Measurements from ENCODE around the gene AGPAT4.
"Not testable (repeated sequence)": the region's sequence is repeated elsewhere in the genome, so short reads cannot be mapped to it uniquely, and the experiment has no call there.

AGPAT4 gene

DNA sequence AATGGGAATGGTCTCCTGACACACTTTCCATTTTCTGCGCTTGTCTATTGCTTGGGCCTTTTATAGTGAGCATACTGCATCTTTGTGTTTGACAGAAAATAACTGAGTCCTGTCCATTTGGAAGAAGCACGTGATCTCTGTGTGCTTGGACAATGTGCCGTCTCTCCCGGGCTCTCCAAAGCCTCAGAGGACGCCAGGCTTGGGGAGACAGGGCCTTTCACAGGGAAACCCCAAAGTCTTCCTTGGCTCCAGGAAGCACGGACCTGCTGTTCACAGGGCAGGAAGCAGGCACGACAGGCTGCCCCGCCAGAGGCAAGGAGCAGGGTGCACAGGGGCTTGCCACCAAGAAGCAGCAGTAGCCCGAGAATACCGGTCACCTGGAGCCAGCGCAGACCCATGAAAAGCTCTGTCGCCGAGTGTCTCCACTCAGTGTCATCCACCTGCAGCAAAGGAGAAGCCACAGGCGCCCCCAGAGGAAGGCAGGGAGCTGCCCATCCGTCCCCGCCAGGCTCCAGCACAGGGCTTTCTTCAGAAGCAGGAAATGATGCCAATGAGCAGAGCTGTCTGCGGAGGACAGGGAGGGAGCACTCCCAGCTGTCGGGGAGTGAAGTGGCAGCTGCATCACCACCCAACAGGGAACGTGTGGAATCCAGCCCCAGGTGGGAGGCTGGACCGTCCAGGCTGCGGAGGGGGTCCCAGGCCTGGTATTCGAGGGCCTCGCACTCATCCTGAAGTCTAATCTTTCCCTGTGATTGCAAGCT lies 135.1 kb downstream of the AGPAT4 start:
- DNase-seq (ENCODE audit: low read depth), result no peak

DNA sequence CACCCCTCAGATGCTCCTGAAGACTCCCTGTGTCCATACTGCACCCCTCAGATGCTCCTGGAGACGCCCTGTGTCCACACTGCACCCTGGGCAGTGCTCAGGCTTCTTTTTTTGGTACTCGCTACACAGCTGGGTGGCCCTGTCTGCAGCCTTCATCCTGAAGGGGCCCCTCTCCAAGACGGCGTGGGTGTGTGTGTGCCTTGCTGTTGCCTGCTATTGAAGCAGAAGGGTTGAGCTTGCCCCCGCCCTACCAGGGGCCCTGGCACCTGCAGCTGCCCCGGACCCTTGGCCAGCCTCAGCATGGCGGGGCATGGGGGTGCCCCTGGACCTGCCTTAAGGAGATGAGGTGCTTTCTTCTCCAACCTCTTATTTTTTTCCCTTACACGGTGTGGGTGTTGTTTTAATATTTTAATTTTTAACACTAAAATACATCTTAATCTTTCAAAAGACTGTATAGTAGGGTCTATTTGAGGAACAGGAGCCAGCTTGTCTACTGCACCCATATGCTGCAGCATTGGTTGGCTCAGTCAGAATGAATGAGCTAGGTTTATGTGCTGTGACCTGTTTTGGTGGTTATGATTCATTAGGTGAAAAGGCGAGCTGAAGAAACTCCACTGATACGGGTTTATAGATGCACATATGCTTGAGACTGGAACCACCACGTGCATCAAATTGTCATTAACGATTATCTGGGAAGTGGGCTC lies 135.9 kb downstream of the AGPAT4 start:
- no peak for DNase-seq (ENCODE audit: low read depth)

DNA sequence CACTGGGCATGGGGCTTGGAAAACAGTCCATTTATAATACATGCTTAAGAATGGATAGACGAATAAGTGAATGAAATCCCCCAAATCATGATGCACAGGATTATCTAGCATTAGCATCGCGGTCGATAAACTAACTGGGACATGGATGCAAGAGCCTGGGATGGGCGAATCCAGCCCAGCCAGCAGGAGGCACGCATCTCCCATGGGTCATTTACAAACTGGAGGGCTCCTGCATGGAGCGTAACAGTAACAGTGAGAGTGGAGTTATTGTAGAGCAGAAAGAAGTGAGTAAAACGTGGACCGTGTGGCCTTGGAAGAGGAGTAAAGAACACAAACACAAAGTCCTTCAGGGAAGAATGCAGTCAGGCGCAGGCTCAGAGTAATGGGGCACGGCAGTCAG lies 136.5 kb downstream of the AGPAT4 start:
- DNase-seq (ENCODE audit: low read depth), result no peak

DNA sequence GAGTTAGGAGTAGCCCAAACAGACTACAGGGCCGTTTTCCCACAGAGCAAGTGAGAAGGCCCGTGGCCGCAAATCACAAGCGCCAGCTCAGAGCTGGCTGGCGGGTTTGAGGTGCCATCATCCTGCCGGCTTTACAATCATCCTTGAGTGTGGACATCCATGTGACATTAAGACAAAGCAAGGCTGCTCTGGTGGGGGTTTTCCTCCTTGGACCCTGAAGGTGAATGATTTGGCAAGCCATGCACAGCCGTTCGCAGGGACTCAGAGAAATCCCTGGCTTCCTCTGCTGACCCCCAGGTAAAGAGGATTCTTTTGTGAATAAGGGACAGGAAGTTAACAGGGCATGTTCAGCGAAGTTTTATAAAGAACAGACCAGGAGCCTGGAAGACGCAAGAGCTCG lies 137.2 kb downstream of the AGPAT4 start:
- DNase-seq (ENCODE audit: low read depth), result no peak

DNA sequence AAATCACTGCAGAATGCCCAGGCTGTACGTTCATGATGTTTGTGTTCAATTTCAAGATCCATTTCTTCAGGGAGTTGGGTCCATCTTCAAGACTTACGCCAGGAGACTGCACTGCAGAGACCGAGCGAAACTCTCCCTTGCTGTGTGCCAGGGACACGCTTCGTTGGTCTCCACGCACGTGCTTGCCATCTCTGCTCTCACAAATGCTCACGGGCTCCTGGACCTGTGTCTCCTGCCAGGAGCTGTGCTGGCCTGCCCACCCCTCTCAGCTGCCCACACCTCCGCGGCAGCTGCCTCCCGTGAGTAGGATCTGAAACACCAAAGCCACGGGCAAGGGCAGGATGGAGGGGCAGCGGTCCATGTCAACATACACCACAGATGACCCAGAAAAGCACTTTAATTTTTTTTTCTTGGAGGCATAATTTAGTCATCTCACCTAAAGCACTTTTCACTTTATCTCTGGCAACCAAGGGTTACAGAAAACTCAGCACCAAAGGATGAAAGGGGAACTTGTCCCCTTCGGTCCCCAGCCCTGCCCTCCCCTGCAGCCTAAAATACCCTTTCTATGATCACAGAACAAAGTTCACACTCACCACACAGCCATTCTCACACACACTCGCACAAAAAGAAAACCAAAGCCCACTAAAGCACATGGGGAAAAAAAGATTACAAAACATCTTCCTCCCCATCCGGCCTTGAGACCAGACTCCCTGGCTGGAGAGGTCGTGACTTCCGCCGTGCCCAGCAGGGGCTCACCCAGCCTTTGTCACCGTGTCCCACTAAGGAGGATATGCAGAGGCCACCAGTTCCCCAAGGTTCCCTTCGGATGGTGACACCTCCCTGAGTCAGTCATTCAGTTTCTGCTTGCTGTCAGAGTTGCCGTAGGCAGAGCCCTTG lies 137.9 kb downstream of the AGPAT4 start:
- no peak for DNase-seq (ENCODE audit: low read depth)

DNA sequence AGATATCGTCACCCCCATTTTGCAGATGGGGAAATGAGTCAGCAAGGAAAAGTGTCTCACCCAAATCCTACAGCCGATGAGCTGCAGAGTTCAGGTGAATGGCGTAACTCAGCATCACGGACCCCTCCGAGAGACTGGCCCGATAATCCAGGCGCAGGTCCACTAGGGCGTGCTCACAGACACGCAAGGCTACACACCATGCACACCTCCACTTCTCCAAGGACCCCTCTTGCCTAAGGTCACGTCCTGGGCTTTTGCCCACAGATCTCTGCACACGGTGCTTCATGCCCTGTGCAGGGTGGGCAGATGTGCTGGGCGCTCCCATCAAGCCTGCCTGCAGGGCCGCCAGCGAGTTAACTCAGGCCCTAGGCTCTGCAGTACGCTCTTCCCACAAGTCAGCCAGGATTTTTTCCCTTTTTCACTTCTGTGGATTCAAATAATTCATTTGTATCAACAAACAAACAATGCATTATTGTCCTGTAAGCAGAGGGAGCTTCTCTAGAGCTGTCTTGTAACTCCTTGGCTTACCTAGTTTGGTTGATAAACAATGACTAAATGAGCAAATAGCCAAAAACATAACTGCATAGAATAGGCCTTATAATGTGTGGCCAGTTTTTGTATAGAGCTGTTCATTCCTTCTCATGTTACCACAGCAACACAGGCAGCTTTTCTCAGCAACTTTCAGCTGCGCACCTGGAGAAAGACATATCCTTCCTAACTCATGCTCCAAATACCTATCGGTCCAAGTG lies 139.1 kb downstream of the AGPAT4 start:
- DNase-seq (ENCODE audit: low read depth), result no peak

DNA sequence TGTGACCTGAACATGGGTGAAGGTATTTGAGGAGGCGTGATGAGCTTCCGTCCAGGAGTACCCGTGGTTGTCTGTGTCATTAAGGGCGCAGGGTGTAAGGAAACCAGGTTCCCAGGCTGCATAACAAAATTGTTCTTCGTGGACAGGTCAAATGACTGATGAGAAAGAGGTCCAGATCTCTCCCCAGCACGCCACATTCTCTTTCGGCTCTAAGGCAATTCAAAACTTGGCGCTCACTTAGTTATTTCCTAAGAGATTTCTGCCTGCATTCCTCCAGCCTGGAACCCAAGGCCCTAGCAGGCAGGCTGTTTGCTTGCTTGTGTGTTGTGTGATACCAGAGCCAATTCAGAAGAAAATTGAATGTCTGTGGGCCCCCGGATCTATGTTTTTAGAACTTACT lies 139.9 kb downstream of the AGPAT4 start:
- no peak for DNase-seq (ENCODE audit: low read depth)

DNA sequence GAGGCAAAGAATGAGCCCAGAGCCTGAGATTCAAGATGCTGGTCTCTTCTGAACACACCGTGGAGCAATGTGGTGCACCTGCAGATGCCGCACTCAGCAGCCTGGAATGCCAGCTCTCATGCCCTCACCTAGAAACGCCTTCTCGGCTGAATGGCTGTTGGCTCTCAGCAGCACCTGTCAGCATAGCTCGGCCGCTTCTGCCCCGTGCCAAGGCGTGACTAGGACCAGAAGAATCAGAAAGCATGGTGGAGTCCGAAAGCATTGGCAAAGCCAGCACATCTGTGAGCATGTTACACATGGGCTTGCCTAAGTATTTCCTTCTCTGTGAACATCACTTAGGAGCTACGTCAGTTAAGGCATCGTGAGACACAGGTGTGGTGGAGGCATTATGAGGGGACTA lies 141.5 kb downstream of the AGPAT4 start:
- no peak for DNase-seq (ENCODE audit: low read depth)

DNA sequence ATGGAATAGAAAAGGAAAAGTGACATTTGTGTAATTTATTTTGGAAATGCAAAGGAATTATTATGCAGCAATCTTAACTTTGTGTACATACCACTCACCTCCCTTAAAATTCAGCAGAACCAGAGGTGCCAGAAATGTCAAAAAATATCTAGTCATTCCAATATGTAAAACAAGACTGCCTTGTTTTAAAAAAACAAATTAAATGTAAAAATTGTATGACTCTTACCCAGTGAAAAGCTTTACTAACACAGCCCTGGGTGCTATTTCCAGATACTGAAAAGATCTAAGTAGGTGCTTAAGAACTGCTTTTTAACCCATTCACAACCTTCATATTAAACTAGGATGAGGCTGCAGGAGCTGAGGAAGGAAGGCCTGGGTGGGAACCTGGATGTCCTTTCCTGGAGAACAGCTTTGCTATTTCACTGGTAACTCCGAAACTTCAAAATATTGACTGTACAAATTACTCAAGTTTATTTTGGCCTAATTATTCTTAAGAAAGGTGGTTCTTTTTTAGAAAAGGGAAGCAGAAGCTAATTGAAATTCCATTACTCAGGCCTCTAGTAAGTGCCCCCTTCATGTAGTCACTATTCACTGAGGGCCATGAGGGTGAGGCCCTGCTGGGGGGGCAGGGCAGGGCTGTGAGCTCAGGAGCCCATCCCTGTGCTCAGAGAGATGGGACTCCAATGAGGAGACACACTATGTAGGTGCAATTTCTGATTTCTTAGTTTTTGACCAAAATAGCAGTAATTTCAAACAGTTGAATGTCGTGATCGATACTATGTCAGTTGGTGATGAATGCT lies 142.7 kb downstream of the AGPAT4 start:
- DNase-seq (ENCODE audit: low read depth), result no peak

DNA sequence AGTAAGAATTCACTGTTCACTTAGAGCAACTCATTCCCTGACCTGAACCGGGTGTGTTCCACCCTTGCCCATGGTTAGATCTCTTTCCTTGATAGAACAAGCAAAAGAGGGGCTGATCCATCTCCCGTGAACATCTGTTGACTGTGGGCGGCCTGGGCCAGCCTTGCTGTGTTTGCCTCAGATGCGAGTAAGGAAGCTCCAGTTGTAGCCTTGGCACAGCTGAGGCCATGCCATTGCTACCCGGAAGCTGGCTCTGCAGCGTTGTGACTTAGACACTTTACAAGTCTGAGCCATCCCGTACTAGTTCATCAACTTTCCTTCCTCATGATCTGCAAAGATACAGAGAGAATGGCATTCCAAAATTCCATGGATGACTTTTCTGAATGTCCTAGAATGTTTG lies 143.3 kb downstream of the AGPAT4 start:
- DNase-seq (ENCODE audit: low read depth), result no peak

DNA sequence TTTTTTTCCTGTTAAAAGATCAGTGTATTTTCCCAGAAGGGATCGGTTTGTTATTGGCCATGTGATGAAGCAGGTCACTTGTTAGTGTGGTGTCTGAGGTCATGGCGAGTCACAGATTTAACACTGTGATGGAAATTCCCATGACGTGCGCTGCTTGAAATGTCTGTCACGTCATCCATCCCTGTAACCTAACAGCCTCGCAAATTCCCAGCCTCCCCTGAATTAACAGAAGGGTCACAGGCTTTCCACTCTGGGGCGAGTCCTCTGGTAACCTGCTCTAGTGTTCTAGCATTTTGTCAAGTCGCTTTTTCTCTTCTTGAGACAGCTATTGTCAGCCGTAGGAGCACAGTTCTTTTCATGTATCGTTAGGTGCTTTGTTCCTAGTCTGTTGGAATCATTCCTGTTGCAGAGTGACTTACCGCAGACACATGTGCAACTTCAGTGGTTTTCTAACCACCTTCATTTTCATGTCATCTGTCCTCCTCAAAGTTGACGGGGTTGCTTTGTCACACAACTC lies 145.1 kb downstream of the AGPAT4 start:
- no peak for DNase-seq (ENCODE audit: low read depth)

DNA sequence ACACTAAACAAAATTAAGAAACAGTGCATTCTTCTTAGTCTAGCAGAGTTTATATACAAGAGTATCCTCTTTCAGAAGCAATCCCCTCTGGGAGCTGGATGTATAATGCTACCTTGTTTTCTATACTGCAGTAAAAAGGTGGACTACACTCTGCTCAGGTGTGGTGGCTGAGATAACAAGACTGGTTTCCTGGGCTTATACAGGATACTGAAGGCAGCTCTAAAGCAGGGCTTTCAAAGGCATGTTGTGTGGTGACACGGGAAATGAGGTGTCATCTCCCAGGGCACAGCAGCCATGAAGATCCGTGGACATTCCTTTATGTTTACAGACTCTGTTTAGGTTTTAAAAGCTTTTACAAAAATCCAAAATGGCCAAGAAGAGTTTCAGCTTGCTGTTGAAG lies 145.6 kb downstream of the AGPAT4 start:
- no peak for DNase-seq (ENCODE audit: low read depth)

DNA sequence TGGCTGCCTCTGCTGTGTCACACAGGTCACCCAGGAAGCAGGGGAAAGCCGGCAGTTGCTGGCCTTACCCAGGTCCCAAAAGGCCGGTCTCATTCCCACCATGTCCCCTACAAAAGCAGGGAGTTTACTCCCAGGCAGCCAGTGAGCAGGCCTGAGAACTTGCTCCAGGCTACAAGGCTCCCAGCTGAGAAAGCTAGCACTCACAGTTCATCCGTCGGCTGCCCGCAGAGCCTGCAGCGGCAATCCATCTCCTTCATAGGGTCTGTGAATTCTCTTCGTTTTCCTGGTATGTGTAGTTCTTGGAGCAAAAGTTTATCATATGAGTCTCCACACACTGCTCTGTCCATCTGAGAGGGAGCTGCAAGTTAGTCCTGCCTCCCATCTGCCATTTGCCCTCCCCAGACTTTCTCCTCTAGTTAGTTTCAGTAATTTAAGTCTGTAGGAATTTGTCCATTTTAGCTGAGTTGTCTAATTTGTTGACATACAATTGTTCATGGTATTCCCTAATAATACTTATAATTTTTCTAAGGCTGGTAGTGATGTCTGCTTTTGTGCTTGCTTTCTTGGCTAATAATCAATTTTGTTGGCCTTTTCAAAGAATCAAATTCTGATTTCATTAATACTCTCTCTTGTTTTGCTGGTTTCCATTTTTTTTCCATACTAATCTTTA lies 146.7 kb downstream of the AGPAT4 start:
- no peak for DNase-seq (ENCODE audit: low read depth)

DNA sequence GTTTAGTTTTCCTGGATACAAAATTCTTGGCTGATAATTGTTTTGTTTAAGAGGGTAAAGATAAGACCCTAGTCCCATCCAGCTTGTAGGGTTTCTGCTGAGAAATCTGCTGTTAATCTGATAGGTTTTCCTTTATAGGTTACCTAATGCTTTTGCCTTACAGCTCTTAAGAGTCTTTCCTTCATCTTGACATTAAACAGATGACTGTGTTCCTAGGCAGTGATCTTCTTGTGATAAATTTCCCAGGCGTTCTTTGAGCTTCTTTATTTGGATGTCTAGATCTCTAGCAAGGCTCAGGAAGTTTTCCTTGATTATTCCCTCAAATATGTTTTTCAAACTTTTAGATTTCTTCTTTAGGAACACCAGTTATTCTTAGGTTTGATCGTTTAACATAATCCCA lies 148.3 kb downstream of the AGPAT4 start:
- DNase-seq (ENCODE audit: low read depth), result no peak

DNA sequence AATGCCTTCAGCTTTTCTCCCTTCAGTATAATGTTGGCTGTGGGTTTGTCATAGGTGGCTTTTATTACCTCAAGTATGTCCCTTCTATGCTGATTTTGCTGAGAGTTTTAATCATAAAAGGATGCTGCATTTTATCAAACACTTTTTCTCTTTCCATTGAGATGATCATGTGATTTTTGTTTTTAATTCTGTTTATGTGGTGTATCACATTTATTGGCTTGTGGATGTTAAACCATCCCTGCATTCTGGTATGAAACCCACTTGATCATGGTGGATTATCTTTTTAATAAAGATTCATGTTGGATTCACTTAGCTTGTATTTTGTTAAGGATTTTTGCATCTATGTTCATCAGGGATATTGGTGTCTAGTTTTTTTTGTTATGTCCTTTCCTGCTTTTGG lies 150.5 kb downstream of the AGPAT4 start:
- not testable (repeated sequence) for DNase-seq (ENCODE audit: low read depth)

DNA sequence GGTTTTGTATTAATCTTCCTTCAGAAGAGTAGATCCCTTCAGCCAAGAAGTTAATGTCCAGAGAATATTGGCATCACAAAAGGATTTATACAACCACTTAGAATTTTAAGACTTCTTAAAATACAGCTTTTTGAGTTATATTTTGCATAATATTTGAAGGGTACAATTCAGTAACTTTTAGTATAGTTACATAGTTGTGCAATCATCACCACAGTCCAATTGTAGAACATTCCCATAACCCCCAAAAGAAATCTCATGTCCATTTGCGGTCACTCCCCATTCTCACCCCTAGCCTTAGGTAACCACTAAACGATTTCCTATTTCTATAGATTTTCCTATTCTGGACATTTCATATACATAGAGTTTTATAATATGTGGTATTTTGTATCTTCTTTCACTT lies 155.9 kb downstream of the AGPAT4 start:
- no peak for DNase-seq (ENCODE audit: low read depth)

DNA sequence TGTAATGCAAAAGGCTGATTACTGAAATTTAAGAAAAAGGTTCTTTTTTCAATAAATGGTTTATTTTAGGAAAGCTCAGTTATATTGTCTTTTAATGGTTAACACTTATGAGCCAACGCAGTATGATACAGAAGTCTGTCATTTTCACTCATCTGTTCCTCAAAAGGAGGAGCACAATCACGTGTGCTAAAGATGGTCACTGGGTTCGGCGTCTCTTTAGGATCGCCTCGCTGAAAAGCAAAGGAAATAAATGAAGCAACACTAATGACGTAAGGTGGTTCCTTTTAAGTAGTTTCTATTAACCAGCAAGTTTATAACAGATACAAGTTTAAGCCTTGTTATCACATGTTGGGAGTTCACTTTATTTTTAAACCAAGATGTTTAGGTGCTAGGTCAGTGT lies 156.6 kb downstream of the AGPAT4 start:
- DNase-seq (ENCODE audit: low read depth), result no peak

DNA sequence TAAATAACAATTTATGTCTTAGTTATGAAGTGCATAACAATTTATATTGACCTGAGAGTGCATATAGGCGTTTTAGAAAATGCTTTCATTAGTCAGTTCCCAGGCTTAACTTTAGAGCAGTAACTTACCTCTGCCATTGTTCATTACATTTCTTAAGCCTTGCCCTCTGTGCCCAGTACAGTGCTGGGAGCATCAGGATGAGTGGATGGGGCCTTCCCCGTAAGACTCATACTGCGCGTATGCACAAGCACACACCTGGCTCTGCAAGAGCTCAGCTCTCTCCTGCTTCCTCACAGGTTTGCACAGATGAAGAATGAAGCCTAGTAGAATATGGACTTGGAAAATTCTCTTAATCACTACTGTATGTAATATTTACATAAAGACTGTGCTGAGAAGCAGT lies 157.3 kb downstream of the AGPAT4 start:
- DNase-seq (ENCODE audit: low read depth), result no peak

DNA sequence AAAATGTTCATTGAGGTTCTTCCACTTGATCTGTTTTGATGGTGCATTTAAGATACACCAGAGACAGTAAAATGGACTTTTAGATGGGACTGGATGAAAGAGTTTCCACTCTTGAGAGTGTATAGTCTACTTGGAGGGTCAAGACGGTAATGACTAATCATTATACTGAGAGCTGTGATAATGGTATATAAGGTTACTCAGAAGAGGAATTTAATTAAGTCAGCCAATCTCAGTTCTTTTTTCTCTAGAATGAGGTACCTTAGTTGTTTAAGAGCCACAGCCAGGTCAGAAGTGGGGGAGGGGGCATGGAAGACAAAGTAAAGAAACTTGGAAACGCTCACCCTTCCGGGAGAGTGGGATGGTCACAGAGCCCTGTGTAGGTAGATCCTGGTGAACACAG lies 158.4 kb downstream of the AGPAT4 start:
- no peak for DNase-seq (ENCODE audit: low read depth)

DNA sequence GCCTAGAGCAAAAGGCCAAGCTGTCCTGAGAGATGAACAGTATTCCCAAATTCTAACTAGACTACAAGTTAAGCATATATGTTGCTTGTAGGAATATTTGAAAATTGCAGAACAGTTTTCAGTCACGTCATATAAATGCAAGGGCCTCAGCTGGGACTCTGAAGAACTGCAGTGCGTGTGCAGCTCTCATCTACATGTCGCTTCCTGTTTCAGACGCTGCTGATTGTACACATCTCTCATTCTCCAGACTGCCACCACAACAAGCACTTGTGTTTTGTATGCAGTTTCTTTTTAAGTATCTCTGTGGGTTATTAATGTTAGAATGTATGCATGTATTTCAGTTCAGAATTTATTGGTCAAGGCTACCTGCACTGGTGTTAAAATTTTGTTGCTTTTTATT lies 162.6 kb downstream of the AGPAT4 start:
- DNase-seq (ENCODE audit: low read depth), result no peak
